Endothelial cell of umbilical vein (primary cell): ENCODE measurements around the gene HECW1. TPM values are rescaled to one million over a fixed set of nuclear protein-coding genes. Genes with fewer than 3 reads are reported as not detected.

Experiments used
- BruUV-seq: library from RNA; stranded (reverse); fragments of 400-500 nt; replicated peaks from 2 replicates; lab custom pipeline; 2021; lab: Mats Ljungman, UMichigan
- CTCF ChIA-PET: fragments of 300-600, 350-600 bp; sonication (Branson Sonifier 250); formaldehyde crosslinking; loops from one replicate; lab custom pipeline; 2021; ENCODE audit warnings: antibody characterized with exemption, inconsistent platforms; lab: Charles Lee
- POLR2A ChIA-PET: fragments of 300-600, 350-600 bp; sonication (Branson Sonifier 250); formaldehyde crosslinking; loops from one replicate; lab custom pipeline; 2021; ENCODE audit warnings: antibody characterized with exemption, inconsistent platforms; lab: Charles Lee
- DNase-seq: peaks from one replicate; pipeline ENCODE4 v3.0.0-alpha.2; 2011; ENCODE audit warnings: low read depth, low spot score
- FAIRE-seq: peaks from 2 replicates; lab custom pipeline; 2011; peaks lifted over from hg19 to GRCh38; lab: Jason Lieb, UNC
- H2AFZ ChIP-seq: 2 replicates; pipeline ENCODE4 v1.6.0; 2012; ENCODE audit warnings: low read depth, low read length, control low read depth, inconsistent platforms
- H3K27ac ChIP-seq: 2 replicates; pipeline ENCODE4 v1.5.1; 2011; ENCODE audit warnings: low read depth, mild to moderate bottlenecking, control low read depth, low read length, moderate library complexity; ENCODE audit not compliant: insufficient read depth
- H3K27me3 ChIP-seq, 2 experiments: 2 replicates each; pipeline versions ENCODE4 v1.6.0 to v1.6.1; 2011; ENCODE audit warnings: low read length in 2 of 2, mixed read lengths in 1 of 2; ENCODE audit not compliant: control insufficient read depth in 2 of 2, insufficient read depth in 2 of 2
- H3K36me3 ChIP-seq, 2 experiments: 2 replicates in 1 of 2; 3 replicates in 1 of 2; pipeline ENCODE4 v1.5.1; 2011; ENCODE audit warnings: low read length in 2 of 2, mild to moderate bottlenecking in 1 of 2, moderate library complexity in 1 of 2; ENCODE audit not compliant: control insufficient read depth in 2 of 2, insufficient read depth in 2 of 2; ENCODE audit errors: extremely low read depth in 1 of 2
- H3K4me1 ChIP-seq: 3 replicates; pipeline ENCODE4 v1.5.1; 2011; ENCODE audit warnings: mild to moderate bottlenecking, low read length; ENCODE audit not compliant: control insufficient read depth, insufficient read depth; ENCODE audit errors: extremely low read depth
- H3K4me2 ChIP-seq: 2 replicates; pipeline ENCODE4 v1.6.1; 2011; ENCODE audit warnings: low read length, control low read depth, mixed read lengths; ENCODE audit not compliant: insufficient read depth
- H3K4me3 ChIP-seq, 3 experiments: fragments of 200-600 bp in 1 of 3; sonication (generic), shearing (Covaris generic) in 1 of 3; replicated peaks in 1 of 3; 2 replicates each; pipeline ENCODE4 v1.5.1; 2011 to 2016; ENCODE audit warnings: control low read depth in 3 of 3, low read length in 3 of 3, mild to moderate bottlenecking in 2 of 3, inconsistent platforms in 1 of 3, low read depth in 1 of 3, moderate library complexity in 1 of 3; ENCODE audit not compliant: insufficient read depth in 1 of 3
- H3K79me2 ChIP-seq: 2 replicates; pipeline ENCODE4 v1.6.0; 2012; ENCODE audit warnings: low read length, inconsistent platforms; ENCODE audit not compliant: control insufficient read depth, insufficient read depth
- H3K9ac ChIP-seq: replicated peaks from 2 replicates; pipeline ENCODE3; 2011; ENCODE audit warnings: low read length, control low read depth; ENCODE audit not compliant: insufficient read depth; ENCODE audit errors: extremely low read depth
- H3K9me1 ChIP-seq: replicated peaks from 3 replicates; pipeline ENCODE4 v1.6.0; 2011; ENCODE audit warnings: mild to moderate bottlenecking, low read length; ENCODE audit not compliant: control insufficient read depth, insufficient read depth; ENCODE audit errors: extremely low read depth
- H3K9me3 ChIP-seq: replicated peaks from 2 replicates; pipeline ENCODE4 v1.5.1; 2012; ENCODE audit warnings: low read length, inconsistent platforms; ENCODE audit not compliant: control insufficient read depth, insufficient read depth
- H4K20me1 ChIP-seq: replicated peaks from 2 replicates; pipeline ENCODE3; 2011; ENCODE audit warnings: mild to moderate bottlenecking, low read length; ENCODE audit not compliant: control insufficient read depth, insufficient read depth; ENCODE audit errors: extremely low read depth
- CTCF ChIP-seq, 2 donors: IDR thresholded peaks; 1 replicate in 1 of 2; 2 replicates in 1 of 2; pipeline ENCODE4 v1.5.1; 2011; ENCODE audit warnings: low read length in 2 of 2, mild to moderate bottlenecking in 2 of 2, moderate library complexity in 2 of 2, control low read depth in 1 of 2, inconsistent platforms in 1 of 2, low read depth in 1 of 2; ENCODE audit not compliant: insufficient read depth in 1 of 2; ENCODE audit errors: extremely low read depth in 1 of 2
- EZH2 ChIP-seq: IDR thresholded peaks from 2 replicates; pipeline ENCODE4 v1.6.1; 2012; ENCODE audit warnings: borderline replicate concordance, low read depth, mild to moderate bottlenecking, moderate library complexity, low read length, inconsistent platforms; ENCODE audit not compliant: severe bottlenecking
- FOS ChIP-seq: IDR thresholded peaks from 2 replicates; pipeline ENCODE4 v1.6.1; 2011; ENCODE audit warnings: mild to moderate bottlenecking, low read length, moderate library complexity, borderline replicate concordance; ENCODE audit not compliant: insufficient read depth
- GATA2 ChIP-seq: IDR thresholded peaks from 2 replicates; pipeline ENCODE4 v1.7.0; 2011; ENCODE audit warnings: low read depth, mild to moderate bottlenecking, moderate library complexity, mixed read lengths, low read length; ENCODE audit not compliant: insufficient read length, insufficient read depth
- JUN ChIP-seq: IDR thresholded peaks from 2 replicates; pipeline ENCODE4 v1.6.1; 2011; ENCODE audit warnings: borderline replicate concordance, low read depth; ENCODE audit not compliant: insufficient read length, insufficient read depth
- MAX ChIP-seq: IDR thresholded peaks from 2 replicates; pipeline ENCODE4 v1.6.1; 2011; ENCODE audit not compliant: insufficient read depth, insufficient read length
- MYC ChIP-seq: IDR thresholded peaks from one replicate; pipeline ENCODE4 v1.6.1; 2011; ENCODE audit warnings: mild to moderate bottlenecking, low read depth, low read length
- POLR2A ChIP-seq: IDR thresholded peaks from 2 replicates; pipeline ENCODE4 v1.6.1; 2012; ENCODE audit warnings: low read depth, mild to moderate bottlenecking, control low read depth, low read length
- POLR2AphosphoS5 ChIP-seq: IDR thresholded peaks from 2 replicates; pipeline ENCODE4 v1.6.1; 2012; ENCODE audit warnings: low read depth, mild to moderate bottlenecking, control low read depth, low read length, moderate library complexity; ENCODE audit not compliant: insufficient read depth
- dilution Hi-C: fragments of 300-500 bp; cut with MboI; formaldehyde crosslinking; loops from one replicate; pipeline ENCODE4 v1.15.0; 2019; ENCODE audit warnings: low sequenced_read_pairs; ENCODE audit not compliant: extremely low pct_ligation_motif_present
- intact Hi-C: fragments of 100-400 bp; cut with micrococcal nuclease; formaldehyde crosslinking; loops from one replicate; pipeline ENCODE4 v1.10.0; 2022
- polyA plus RNA-seq, 4 experiments: library from polyadenylated mRNA; depleted of rRNA in 3 of 4; stranded (reverse) in 3 of 4; unstranded in 1 of 4; fragments of >200 nt; gene quantifications; 2 replicates each; pipeline versions ENCODE4 v1.2.1 to v1.2.3, GENCODE V29; 2011 to 2012; ENCODE audit warnings: missing spikeins in 1 of 4
- total RNA-seq: library from RNA; stranded (reverse); gene quantifications from 2 replicates; pipeline ENCODE4 v1.2.3, GENCODE V29; 2021

HECW1 gene
- total and polyA plus RNA-seq, 2 donors (not counting 3 experiments of a cell fraction or from before 2014, with no cell fraction given), result not detected

- H3K36me3 ChIP-seq, result no peaks in the 10 kb centered on the region
- H4K20me1 ChIP-seq, result no peaks in the 10 kb centered on the region
- POLR2A ChIA-PET, result no interaction called here
- peaks cover 6 to 23% of the 10 kb centered on the region in 2 experiments for H3K27me3 ChIP-seq
- H3K9me1 ChIP-seq, result no peaks in the 10 kb centered on the region
- dilution Hi-C loops (no loop called here), intact Hi-C loops (no loop called here)
- FAIRE-seq, result no peak
- no peak overlapping the region for H3K4me3 ChIP-seq
- no peaks in the 10 kb centered on the region for H3K79me2 ChIP-seq
- H3K9me3 ChIP-seq, result no peaks in the 10 kb centered on the region
- CTCF ChIA-PET, result interaction anchor here (1.3 to 3.4 kb wide), 3 partner anchors 10 to 509 kb away, joined by 3 to 24 read pairs (median 4); no protein-coding TSS in a partner anchor
- no peak for TF ChIP-seq JUN
- no peak for TF ChIP-seq EZH2
- TF ChIP-seq FOS, result no peak
- TF ChIP-seq CTCF (IDR thresholded peaks at IDR 0.05; ENCODE audit: extremely low read depth in 1 of 2, insufficient read depth in 1 of 2, low read depth in 1 of 2, low read length in 2 of 2), result no peak
- TF ChIP-seq MYC, result no peak
- TF ChIP-seq POLR2AphosphoS5, result no peak
- no peak for TF ChIP-seq POLR2A
- TF ChIP-seq GATA2, result no peak
- TF ChIP-seq MAX, result no peak
- no peak overlapping the region for H3K9ac ChIP-seq
- no peak overlapping the region for H2AFZ ChIP-seq
- H3K4me2 ChIP-seq, result no peak overlapping the region
- no peak for DNase-seq
- no peaks in the 10 kb centered on the region for H3K4me1 ChIP-seq
- H3K27ac ChIP-seq, result no peak overlapping the region
- BruUV-seq, result no TSS peak
Measured at GRCh38 chr7:43449577-43449976, 337.1 kb downstream of the HECW1 start.
